HG03378 (cell line): ENCODE measurements around the gene DCLK2.

Experiments used
- ATAC-seq: cut with Tn5 transposase; IDR thresholded peaks from one replicate; pipeline ENCODE4 v1.9.1; 2021; ENCODE audit warnings: mild to moderate bottlenecking, moderate library complexity; ENCODE audit not compliant: unreplicated experiment

DCLK2 gene

GRCh38 chr4:150078041-150078578, at the start of gene DCLK2:
Gene DCLK2 (plus strand): TSS chr4:150078445. CDS start chr4:150079028, 583 bp downstream.
- ATAC-seq: no peak

- no peak for ATAC-seq
Observed at GRCh38 chr4:150032541-150032940, 45.7 kb upstream of the DCLK2 start.

GRCh38 chr4:150033081-150033480, 45.2 kb upstream of the DCLK2 start:
- no peak for ATAC-seq

GRCh38 chr4:150033901-150034300, 44.3 kb upstream of the DCLK2 start:
- no peak for ATAC-seq

GRCh38 chr4:150037251-150037856, 40.9 kb upstream of the DCLK2 start:
- ATAC-seq: no peak

- ATAC-seq: peak; percentile 96
Observed at GRCh38 chr4:150038335-150039076, 39.7 kb upstream of the DCLK2 start.

GRCh38 chr4:150039274-150040127, 38.7 kb upstream of the DCLK2 start:
- no peak for ATAC-seq

GRCh38 chr4:150044517-150044916, 33.7 kb upstream of the DCLK2 start:
- no peak for ATAC-seq

GRCh38 chr4:150045410-150045809, 32.8 kb upstream of the DCLK2 start:
- ATAC-seq: no peak

- ATAC-seq: no peak
Observed at GRCh38 chr4:150046728-150047217, 31.5 kb upstream of the DCLK2 start.

GRCh38 chr4:150047546-150047945, 30.7 kb upstream of the DCLK2 start:
- no peak for ATAC-seq

GRCh38 chr4:150049682-150050081, 28.6 kb upstream of the DCLK2 start:
- ATAC-seq: no peak

- ATAC-seq: no peak
Observed at GRCh38 chr4:150050566-150050965, 27.7 kb upstream of the DCLK2 start.

- ATAC-seq: no peak
Observed at GRCh38 chr4:150051111-150051510, 27.1 kb upstream of the DCLK2 start.

GRCh38 chr4:150055467-150055866, 22.8 kb upstream of the DCLK2 start:
- ATAC-seq: no peak

GRCh38 chr4:150056569-150056968, 21.7 kb upstream of the DCLK2 start:
- no peak for ATAC-seq

- ATAC-seq: no peak
Observed at GRCh38 chr4:150061086-150061776, 17.0 kb upstream of the DCLK2 start.

GRCh38 chr4:150063128-150063527, 15.1 kb upstream of the DCLK2 start:
- no peak for ATAC-seq

- no peak for ATAC-seq
Observed at GRCh38 chr4:150065740-150066139, 12.5 kb upstream of the DCLK2 start.

GRCh38 chr4:150067859-150068258, 10.4 kb upstream of the DCLK2 start:
- ATAC-seq: no peak
